ENCODE results near the gene TRIM47.

DNA sequence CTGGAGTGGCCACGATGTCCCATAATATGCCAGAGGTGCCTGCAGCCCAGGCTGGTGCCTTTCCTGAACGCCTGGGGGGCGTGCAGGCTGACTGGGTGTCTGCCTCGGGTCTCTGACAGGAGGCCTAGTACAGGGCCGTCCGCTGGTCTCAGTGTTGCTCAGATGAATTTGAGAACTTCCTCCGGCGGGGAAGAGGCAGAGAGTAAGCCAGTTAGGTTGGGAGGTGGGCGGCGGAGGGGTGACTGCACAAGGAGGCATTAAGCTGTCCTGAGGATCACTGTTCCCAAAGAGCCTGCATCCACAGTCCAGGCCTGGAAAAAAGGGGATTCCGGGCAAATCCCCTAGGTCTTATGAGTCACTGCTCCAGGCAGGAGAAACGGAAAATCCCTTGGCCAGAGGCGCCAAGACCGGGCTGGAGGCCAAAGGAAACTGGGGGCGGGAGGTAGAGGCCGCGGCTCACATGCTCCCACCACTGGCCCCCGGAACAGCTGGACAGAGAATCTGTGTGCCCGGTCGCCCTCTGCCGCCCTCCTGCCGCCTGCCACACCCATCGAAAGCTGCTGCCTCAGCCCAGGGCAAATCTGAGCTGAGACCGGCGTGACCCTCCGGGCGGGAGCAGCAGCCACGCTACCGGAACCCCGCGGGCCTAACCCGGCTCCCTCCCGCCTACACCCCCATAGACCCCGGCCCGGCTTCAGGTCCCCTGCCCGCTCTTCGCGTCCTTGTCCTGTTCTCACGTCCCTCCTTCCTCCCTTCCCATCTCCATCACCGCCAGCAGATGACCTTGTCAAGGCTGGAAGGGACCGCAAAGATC is 1.2 kb downstream of the TRIM47 start:
- TF ChIP-seq CTCF (IDR thresholded peaks at IDR 0.05) (peak in 2 of 3 experiments; percentile 45 to 48), EP300 (IDR thresholded peaks at IDR 0.05) (peak; percentile 49), POLR2A (IDR thresholded peaks at IDR 0.05; ENCODE audit: low read depth) (peak; percentile 1), POLR2AphosphoS5 (IDR thresholded peaks at IDR 0.05) (peak; percentile 88 to 95)

Data from esophagus muscularis mucosa (tissue), 4 donors.